ENCODE results near the gene PDE6B.
"Not testable (repeated sequence)": the region's sequence is repeated elsewhere in the genome, so short reads cannot be mapped to it uniquely, and the experiment has no call there.

The PDE6B gene

DNA sequence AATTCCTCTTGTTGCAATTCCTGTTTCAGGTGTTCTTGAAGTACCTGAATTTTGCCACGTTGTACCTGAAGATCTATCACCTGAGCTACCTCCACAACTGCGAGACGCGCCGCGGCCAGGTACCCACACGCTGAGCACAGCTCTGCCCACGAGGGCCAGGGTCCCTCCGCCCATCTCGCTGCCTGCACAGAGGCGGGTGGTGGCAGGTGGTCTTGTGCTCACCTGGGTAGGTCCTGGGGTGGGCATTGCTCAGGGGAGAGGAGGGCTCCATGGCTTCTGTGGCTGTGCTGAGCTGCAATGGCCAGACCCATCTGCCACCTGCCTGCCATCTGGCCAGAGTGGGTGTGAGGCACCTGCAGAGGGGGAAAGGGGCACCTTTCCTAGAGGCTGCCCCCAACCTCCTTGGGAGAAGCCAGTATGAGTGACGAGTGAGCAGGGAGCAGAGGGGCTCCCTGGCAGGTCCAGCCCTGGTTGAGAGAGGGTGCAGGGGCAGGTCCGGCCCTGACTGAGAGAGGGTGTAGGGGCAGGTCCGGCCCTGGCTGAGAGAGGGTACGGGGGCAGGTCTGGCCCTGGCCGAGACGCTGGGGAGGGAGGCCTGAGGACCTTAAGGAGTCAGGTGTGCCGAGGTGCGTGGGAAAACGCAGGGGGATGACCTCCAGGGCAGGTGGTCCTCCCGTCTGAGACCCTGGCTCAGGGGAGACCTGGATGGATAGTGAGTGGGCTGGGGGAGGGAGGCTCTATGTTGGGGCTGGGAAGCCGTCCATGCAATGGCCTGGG is 10.7 kb downstream of the PDE6B start:
- no peak for DNase-seq (ENCODE audit: low read depth)

DNA sequence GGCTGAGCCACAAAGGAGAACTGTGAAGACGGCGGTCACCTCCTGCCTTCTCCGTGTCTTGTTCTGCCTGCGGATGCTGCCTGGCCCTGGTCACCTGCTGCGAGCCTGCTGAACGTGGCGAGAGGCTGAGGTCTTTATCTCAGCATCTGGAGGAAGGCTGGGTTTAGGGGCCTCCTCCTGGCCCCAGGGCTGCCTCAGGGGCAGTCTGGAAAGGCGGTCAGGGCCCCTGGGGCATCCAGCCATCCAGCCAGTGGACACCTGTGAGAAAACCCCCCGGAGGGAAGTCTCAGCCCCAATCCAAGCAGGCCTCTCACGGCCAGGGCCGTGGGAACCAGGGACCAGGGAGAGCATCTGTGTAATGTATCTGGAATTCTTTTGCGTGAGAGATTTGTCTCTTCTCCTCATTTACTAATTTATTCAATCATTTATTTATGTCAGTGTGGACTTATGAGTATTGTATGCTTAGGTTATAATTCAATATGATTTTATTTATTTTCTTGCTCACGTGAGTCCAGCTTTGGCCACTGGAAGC is 11.3 kb downstream of the PDE6B start:
- DNase-seq (ENCODE audit: low read depth), result no peak

DNA sequence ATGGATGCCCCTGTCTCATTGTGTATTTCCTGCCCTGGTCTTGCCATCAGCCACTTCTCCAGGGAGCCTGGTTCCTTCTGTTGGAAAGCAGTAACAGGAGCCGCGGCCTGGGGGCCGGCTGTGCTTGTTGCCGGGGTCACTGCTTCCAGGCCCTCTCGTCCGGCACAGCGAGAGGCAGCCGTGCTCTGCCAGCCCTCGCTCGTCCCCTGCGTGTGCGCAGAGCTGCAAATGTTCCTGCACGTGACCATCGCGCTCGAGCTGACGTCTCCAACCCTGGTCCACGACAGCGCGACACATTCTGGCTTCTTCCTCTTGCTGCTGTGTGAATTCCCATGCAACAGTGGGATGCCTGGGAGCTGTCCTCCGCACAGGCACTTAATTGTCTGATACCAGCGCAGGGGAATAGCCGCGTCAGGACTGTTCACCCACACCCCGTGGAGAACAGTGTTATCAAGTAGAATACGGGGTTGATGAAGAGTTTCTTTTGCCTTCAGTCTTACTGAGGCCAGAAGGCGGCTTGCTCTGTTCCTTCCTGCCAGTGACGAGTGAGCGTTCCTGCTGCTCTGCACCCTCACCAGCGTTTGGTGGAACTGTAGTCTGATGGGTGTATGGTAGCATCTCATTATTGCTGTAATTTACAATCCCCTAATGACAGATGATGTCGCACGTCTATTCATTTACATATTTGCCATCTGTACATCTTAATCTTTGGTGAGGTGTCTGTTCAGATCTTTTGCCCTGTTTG is 12.3 kb downstream of the PDE6B start:
- DNase-seq (ENCODE audit: low read depth), result no peak

DNA sequence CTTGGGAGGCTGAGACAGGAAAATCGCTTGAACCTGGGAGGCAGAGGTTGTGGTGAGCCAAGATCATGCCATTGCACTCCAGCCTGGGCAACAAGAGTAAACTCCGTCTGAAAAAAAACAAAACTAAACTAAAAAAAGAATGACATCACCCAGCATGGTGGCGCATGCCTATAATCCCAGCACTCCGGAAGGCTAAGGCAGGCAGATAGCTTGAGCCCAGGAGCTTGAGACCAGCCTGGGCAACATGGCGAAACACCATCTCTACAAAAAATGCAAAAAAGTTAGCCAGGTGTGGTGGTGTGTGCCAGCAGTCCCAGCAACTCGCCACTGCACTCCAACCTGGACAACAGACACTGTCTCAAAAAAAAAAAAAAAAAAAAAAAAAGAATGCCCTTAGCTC is 17.0 kb downstream of the PDE6B start:
- DNase-seq (ENCODE audit: low read depth), result not testable (repeated sequence)

DNA sequence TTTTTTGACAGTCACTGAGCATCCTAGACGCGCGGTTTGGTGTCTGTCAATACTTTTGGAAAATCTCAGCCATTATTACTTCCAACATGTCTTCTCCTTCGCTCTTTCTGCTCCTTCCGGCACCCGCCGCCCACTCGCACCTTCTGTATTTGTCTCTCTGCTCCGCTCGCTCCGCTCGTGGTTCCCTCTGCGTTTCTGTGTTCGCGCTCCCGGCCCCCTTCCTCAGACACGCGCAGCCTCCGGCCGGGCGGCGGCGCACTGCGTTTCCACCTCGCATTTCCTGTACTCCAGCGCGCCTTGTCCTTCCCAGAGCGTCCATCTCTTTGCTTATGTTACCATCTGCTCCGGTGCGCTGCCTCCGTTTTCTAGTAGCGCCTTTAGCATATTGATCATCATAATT is 21.1 kb downstream of the PDE6B start:
- DNase-seq (ENCODE audit: low read depth), result no peak

DNA sequence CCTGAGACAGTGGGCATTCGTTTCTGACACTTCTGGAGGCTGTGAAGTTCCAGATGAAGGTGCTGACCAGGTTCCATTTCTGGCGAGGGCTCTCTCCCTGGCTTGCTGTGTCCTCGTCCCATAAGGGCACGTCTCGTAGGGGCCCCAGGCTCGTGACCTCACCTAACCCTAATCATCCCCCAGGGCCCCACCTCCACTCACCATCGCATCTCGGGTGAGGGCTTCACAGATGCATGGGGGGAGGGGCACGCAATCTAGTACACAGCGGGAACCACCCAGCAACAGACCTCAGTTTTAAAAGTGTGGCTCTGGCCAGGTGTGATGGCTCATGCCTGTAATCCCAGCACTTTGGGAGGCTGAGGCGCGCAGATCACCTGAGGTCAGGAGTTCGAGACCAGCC is 22.1 kb downstream of the PDE6B start:
- DNase-seq (ENCODE audit: low read depth), result no peak

DNA sequence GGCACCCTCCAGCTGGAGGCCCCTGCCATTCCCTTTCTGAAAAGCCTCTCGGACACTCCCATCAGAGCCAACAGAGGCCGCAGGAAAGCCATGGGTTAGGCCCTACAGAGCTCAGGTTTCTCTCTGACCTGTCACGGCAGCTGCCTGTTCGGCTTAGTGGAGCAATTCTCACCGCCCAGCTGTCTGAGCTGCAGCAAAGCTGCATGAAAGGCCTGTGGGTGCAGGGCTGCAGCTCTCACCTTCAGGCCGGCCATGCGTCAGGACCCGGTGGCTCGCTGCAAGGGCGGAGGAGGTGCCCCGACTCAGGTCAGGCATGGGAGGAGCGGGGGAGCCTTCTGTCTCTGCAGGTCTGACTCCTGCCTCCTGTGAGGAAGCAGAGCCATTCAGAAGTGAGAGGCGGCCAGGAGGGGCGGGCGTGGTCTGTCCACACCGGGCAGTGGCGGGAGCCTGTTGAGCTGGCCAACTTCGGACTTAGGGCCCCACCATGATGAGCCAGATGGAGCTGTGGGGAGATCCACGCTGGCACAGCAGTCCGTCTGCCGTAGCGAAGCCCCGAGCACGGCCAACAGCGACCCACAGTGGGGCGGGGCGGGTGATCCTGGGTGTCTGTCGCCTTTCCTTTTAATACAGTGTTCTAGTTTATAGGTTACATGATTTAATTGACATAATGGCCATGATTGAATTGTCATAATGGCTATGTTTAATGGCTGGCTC is 23.4 kb downstream of the PDE6B start:
- no peak for DNase-seq (ENCODE audit: low read depth)

DNA sequence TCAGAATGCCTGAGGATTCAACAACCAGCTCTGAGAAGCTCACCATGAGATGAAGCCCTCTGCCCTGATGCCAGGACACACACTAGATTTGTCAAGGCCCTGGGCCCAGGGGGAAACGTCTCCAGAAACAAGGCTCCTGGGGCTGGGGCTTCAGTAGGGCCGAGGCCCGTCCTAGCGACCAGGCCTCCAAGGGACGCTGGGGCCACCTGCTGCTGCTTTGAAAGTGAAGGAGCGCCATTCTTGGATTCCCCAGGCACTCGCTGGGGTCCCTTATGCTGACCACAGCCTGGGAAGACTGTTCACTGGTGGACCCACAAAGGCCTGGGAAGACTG is 23.9 kb downstream of the PDE6B start:
- no peak for DNase-seq (ENCODE audit: low read depth)

DNA sequence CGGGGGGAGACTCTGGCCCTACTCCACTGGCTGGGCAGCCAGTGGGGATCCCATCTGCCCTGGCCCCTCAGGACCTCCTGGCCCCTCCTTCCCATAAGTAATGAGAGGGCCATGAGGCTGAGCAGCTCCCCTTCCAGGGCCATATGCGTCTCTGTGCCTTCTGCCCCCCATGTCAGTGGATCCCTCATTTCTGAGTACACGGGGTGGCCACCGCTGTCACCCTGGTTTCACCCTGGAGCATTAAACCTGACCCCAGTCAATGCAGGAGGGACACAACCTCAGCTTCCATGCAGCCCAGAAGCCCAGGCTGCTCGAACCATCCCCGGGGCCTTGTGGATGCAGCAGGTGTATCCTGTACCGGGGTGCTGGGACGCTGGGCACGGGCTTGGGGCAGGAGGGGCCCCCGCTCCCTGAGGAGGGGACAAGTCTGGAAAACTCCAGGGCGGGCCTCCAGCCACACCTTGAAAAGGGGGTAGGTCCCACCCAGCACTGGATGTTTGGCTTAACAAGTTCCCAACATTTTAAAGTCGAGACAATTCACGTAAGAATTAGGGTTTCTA is 24.5 kb downstream of the PDE6B start:
- no peak for DNase-seq (ENCODE audit: low read depth)

DNA sequence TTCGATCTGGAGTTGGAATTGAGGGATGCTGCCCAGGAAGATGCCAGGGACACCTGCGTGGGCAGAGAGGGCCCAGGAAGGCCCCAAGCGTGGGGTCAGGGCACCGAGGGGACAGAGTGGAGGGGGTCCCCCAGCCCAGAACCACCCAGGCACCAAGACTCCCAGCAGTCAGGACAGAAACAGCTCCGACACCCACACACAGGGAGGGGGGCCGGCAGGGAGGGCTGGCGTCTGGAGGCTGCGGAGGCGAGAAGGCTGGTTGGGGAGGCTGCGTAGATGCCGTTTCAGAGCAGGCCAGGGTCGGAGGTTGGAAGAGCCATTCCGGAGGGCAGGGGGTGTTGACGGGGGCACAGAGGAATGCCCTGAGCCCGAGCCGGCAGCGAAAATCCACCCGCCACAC is 25.1 kb downstream of the PDE6B start:
- no peak for DNase-seq (ENCODE audit: low read depth)

DNA sequence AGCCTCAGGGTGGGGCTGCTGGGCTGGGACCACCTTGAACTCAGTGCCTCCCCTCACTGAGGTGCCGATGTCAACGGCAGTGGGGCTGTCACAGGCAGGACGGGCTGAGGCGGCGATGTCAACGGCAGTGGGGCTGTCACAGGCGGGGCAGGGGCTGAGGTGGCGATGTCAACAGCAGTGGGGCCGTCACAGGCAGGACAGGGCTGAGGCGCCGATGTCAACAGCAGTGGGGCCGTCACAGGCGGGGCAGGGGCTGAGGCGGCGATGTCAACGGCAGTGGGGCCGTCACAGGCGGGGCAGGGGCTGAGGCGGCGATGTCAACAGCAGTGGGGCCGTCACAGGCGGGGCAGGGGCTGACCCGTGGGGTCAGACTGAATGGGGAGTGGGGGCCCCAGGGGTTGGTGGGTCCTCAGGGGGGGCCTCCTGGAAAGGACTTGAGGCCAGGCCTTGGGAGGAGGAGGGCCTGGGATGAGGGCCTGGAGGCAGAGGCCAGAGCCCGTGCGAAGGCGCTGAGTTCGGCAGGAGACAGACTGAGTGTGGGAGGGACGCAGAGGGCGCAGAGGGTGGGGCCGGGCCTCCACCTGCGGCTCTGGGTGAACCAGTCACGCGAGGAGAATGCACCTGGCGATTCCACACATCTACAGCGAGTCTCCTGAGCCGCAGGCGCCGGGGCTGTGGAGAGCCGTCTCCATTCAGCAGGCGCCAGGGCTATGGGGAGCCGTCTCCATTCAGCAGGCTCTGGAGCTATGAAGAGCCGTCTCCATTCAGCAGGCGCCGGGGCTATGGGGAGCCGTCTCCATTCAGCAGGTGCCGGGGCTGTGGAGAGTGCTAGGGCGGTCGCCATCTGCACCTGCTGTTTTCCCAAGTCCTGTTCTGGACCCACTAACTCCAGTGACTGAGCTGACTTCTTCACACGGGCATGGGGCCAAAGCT is 25.8 kb downstream of the PDE6B start:
- DNase-seq (ENCODE audit: low read depth), result no peak

DNA sequence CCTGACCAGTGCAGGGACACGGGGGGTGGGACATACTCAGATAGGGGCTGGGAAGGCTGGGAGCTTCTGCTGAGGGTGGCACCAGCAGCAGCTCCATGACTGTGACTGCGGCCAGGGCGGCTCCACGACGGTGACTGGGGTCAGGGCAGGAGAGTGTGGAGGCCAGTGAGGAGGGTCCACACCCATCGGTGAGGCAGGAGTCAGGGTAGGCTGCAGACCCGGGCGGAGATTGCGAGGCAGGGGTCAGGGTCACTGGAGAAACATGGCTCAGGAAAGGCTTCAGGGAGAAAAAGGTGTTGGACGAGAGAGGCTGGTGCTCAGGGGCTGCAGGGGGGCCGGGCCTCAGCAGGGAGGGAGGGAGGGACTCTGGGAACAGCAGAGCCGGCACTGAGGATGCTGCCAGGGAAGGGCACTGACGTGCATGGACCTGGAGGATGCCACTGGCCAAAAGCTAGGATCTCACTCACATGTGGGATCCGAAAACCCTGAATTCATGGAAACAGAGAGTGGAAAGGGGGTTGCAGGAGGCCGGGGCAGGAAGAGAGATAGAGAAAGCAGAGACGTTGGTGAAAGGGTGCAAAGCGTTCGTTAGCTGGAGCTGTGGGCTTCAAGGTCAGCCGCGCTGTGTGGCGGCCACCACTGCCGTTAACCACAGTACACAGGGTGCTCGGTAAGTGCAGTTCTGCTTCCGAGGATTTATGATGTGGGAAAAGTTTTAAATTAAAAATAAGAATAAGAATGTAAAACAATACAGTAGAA is 26.7 kb downstream of the PDE6B start:
- no peak for DNase-seq (ENCODE audit: low read depth)

DNA sequence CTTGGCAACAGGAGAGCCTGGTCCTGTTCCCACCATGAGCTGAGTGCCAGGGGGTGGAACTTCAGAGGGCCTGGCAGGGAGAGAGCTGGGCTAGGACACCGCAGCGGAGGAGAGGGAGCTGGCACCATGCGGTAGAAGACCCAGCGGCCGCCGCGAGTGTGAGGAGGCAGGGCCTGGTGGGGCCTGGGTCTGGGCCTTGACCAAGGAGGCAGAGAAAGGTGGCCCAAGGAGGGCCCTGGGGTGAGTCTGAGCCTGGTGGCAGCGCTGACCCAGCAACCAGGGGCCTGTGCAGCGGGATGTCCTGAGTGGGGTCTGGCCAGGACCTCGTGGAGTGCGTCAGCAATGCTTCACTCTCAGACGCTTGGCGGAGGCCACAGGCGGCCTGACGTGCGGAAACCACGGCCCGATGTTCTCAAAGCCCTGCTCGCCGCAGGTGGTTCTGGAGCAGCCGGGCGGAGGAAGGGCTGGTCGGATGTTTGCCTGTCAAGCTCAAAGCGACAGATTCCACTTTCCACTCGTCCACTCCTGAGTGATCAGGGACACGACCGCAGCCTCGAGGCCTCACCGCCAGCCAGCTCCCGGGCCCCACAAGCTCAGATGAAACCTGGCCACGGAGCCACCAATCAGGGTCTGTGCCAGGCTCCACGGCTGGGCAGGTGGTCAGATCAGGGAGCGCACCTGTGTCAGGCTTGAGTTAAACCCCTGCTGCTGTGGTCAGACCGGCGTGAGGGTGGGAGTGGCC is 27.9 kb downstream of the PDE6B start:
- no peak for DNase-seq (ENCODE audit: low read depth)

DNA sequence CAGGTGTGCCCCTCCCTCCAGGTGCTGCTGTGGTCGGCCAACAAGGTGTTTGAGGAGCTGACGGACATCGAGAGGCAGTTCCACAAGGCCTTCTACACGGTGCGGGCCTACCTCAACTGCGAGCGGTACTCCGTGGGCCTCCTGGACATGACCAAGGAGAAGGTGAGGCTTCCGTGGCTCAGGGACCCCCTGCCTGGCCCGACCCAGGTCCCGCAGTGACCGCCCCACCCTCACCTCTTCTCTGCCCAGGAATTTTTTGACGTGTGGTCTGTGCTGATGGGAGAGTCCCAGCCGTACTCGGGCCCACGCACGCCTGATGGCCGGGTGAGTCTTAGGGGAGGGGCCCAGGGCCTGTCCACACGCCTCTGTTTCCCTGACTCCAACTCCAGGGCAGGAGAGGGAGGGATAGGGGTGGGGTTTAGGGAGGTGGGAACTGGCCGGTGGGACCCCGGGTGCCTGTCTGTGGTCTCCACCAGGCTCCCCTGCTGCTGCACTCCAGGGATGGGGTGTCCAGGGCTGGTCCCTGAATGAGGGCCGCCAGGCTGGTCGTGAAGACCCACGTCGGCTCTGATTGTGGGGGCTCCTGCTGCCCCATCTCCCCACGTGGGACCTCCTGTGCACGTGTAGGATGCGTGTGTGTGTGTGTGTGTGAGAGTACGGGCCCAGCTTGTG is 28.6 kb downstream of the PDE6B start:
- no peak for DNase-seq (ENCODE audit: low read depth)

DNA sequence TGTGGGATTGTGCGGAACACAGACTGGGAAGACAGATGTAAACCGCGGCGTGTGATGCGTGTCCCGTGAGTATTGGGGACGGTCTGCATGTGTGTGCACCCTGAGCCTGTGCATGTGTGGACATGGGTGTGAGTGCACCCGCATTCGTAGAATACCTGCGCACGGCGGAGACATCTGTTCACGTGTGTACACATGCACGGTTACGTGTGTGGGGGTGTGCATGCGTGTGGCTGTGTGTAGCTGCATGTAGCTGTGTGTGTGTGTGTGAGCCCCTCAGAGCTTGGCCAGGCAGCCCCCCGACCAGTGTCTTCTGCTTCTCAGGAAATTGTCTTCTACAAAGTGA is 29.1 kb downstream of the PDE6B start:
- DNase-seq (ENCODE audit: low read depth), result no peak

DNA sequence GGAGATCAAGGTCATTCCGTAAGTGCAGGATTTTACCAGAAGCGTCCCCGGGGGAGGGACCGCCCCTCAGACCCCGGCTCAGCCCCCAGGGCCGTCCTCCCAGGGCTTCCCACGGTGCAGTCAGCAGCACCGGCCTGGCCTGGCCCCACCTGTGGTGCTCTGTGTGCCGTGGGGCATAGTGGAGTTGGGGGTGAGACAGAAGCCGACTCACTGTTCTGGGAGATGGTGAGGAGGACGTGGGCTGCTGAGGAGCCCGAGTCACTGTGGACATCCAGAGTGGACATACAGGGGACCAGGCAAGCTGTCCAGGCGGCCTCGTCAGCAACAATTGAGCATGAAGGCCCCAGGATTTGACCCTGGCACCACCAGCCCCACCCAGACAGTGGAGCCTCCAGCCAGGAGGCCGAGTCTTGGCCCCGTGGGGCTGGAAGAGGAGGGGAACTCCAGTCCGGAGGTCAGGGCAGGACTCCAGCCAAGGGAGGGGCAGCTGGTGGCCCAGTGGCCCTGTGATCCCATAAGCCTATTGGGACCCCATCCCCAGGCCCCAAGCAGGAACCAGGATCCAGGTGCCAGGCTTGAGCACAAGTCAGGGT is 29.6 kb downstream of the PDE6B start:
- DNase-seq (ENCODE audit: low read depth), result no peak

DNA sequence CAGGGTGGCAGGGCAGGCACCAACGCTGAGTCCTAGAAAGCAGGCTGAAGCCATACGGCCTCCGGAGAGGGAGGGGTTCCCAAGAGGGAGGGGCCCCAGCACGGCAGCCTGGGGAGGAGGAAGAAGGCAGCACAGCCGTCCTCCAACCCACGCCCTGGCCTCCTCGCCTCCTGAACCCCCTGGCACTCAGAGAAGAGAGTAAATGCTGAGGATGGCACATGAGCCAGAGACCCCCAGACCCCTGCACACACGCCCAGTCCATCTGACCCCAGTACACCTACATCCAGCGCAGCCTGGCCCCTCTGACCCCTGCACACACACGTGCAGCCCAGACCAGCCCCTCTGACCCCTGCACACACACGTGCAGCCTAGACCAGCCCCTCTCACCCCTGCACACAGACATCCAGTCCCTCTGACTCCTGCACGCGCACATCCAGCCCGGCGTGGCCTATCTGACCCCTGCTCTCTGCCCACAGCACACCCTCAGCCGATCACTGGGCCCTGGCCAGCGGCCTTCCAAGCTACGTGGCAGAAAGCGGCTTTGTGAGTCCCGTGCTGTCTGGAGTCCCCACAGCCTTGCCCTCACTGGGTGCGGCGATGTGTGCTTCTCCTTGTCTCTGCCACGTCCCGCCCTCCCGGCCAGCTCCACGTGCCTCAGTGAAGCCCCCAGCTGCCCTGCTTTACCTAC is 30.2 kb downstream of the PDE6B start:
- no peak for DNase-seq (ENCODE audit: low read depth)

Data from ELR (cell line).